Measurements from ENCODE around the gene FLNB. TPM values are rescaled to one million over a fixed set of nuclear protein-coding genes. Genes with fewer than 3 reads are reported as not detected.

The FLNB gene
- total RNA-seq, 1 donor from 2014 or later = 72.9 TPM

DNA sequence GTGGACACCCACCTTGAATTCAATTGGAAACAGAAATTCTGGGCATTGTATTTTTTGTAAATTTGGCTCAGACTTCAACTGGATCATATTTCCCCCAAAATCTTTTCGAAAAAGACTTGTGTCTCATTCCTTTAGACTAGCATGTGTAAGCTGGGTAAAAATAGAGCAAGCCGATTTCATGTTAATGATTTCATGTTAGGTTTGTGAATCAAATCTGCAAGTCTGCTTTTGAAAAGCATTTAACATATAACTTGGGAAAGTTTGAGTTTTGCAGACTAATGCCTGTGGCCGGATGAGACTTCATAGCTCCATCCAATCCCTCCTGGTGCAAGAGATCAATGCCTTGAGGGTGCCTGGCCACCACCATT, 64.5 kb downstream of the FLNB start:
- Mint-ChIP-seq H3K9me3 (ENCODE audit: unreplicated experiment) (no peaks in the 10 kb centered on the region), H3K36me3 (ENCODE audit: unreplicated experiment) (no peaks in the 10 kb centered on the region), H3K4me3 (ENCODE audit: unreplicated experiment) (no peak overlapping the region), H3K4me1 (ENCODE audit: unreplicated experiment) (peaks cover 42% of the 10 kb centered on the region), H3K27me3 (ENCODE audit: unreplicated experiment) (no peaks in the 10 kb centered on the region), H3K27ac (ENCODE audit: unreplicated experiment) (peak overlapping the region; percentile 62)
- DNase-seq (ENCODE audit: extremely low spot score, unreplicated experiment) = no peak
- TF ChIP-seq, protein P1, sequence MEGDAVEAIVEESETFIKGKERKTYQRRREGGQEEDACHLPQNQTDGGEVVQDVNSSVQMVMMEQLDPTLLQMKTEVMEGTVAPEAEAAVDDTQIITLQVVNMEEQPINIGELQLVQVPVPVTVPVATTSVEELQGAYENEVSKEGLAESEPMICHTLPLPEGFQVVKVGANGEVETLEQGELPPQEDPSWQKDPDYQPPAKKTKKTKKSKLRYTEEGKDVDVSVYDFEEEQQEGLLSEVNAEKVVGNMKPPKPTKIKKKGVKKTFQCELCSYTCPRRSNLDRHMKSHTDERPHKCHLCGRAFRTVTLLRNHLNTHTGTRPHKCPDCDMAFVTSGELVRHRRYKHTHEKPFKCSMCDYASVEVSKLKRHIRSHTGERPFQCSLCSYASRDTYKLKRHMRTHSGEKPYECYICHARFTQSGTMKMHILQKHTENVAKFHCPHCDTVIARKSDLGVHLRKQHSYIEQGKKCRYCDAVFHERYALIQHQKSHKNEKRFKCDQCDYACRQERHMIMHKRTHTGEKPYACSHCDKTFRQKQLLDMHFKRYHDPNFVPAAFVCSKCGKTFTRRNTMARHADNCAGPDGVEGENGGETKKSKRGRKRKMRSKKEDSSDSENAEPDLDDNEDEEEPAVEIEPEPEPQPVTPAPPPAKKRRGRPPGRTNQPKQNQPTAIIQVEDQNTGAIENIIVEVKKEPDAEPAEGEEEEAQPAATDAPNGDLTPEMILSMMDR (IDR thresholded peaks at IDR 0.05) = no peak

DNA sequence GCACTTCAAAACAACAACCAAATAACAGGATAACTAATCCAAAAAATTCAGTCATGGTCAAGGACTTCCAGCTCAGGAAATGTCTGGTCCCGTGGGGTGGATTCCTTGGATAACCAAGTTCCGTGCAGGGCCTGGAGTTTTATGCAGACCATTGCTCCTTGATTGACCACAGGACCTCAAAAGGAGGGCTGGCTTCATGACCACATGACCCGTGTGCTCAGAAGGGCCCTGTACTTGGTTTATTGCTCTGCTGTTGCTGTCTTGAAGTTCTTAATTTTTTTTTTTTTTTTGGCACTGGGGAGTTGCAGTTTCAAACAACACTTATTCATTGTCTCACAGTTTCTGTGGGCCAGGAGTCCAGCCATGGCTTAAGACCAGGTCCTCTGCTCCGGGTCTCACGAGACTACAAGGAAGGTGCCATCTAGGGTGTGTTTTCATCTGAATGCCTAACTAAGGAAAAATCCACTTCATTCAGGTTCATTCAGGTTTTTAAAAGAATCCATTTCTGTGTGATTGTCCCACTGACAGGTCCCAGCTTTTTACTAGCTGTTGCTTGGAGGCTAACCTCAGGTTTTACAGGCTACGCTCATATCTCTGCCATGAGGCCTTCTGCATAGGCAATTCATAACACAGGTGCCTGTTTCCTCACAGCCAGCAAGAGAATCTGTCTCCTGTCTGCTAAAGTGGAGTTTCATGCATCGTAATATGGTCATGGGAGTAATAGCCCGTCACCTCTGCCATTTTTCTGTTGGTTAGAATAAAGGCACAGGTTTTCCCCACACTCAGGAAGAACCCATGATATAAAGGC, 65.3 kb downstream of the FLNB start:
- Mint-ChIP-seq H3K27ac (ENCODE audit: unreplicated experiment) (no peak overlapping the region), H3K4me1 (ENCODE audit: unreplicated experiment) (peaks cover 34% of the 10 kb centered on the region), H3K9me3 (ENCODE audit: unreplicated experiment) (no peaks in the 10 kb centered on the region), H3K36me3 (ENCODE audit: unreplicated experiment) (peaks cover 7% of the 10 kb centered on the region), H3K27me3 (ENCODE audit: unreplicated experiment) (no peaks in the 10 kb centered on the region), H3K4me3 (ENCODE audit: unreplicated experiment) (no peak overlapping the region)
- TF ChIP-seq, protein P1 (IDR thresholded peaks at IDR 0.05) = no peak
- no peak for DNase-seq (ENCODE audit: extremely low spot score, unreplicated experiment)

DNA sequence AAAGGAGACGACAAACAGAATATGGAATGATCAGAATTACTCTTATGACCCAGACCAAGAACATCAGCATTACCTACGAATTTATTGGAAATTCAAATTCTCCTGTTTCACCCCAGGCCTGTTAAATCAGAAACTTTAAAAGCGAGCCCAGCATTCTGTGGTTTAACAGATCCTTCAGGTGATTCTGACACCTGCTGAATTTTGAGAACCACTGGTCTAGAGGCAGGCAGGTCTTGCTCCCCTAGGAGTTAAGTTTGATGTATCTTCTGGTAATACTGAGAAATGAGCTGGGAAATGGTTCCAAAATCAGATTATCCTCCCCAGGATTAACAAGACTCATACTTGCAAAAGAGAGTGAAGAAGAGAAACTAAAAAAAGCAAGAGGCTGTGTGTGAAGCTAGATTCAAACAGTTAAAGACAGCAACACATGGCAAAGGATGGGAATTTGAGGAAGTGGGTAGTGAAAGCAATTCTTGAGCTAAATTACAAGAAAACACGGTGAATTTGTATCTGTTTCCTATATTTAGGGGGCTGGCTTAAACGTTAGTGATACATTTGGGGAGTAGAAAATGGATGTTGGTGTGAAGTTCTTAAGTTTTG, 66.0 kb downstream of the FLNB start:
- H3K36me3 Mint-ChIP-seq (ENCODE audit: unreplicated experiment) = peaks cover 11% of the 10 kb centered on the region
- H3K4me3 Mint-ChIP-seq (ENCODE audit: unreplicated experiment) = no peak overlapping the region
- DNase-seq (ENCODE audit: extremely low spot score, unreplicated experiment) = no peak
- H3K27me3 Mint-ChIP-seq (ENCODE audit: unreplicated experiment) = no peaks in the 10 kb centered on the region
- peaks cover 31% of the 10 kb centered on the region for H3K4me1 Mint-ChIP-seq (ENCODE audit: unreplicated experiment)
- H3K27ac Mint-ChIP-seq (ENCODE audit: unreplicated experiment) = no peak overlapping the region
- H3K9me3 Mint-ChIP-seq (ENCODE audit: unreplicated experiment) = no peaks in the 10 kb centered on the region
- TF ChIP-seq, protein P1 (IDR thresholded peaks at IDR 0.05) = no peak

DNA sequence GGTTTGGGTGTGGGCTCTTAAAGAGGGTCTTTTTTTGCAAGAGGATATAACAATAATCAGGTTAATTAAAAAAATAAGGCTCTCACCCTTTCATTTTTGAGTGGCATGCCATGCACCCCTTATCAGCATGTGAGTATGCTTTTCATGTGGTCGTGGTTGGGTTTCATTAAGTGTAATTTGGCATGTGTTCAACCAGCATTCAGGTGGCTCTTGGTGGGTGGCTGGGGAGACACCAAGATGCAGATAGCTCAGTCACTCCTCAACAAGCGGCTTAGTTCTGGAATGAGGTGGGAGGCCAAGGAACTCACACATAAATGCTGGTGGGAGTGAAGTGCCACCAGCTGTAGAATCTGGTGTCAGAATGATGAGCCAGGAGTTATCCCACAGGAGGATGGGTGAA, 66.8 kb downstream of the FLNB start:
- H3K4me3 Mint-ChIP-seq (ENCODE audit: unreplicated experiment) = no peak overlapping the region
- no peak overlapping the region for H3K27ac Mint-ChIP-seq (ENCODE audit: unreplicated experiment)
- H3K4me1 Mint-ChIP-seq (ENCODE audit: unreplicated experiment) = peaks cover 31% of the 10 kb centered on the region
- H3K36me3 Mint-ChIP-seq (ENCODE audit: unreplicated experiment) = peaks cover 18% of the 10 kb centered on the region
- no peak for DNase-seq (ENCODE audit: extremely low spot score, unreplicated experiment)
- no peaks in the 10 kb centered on the region for H3K9me3 Mint-ChIP-seq (ENCODE audit: unreplicated experiment)
- TF ChIP-seq, protein P1 (IDR thresholded peaks at IDR 0.05) = no peak
- no peaks in the 10 kb centered on the region for H3K27me3 Mint-ChIP-seq (ENCODE audit: unreplicated experiment)

DNA sequence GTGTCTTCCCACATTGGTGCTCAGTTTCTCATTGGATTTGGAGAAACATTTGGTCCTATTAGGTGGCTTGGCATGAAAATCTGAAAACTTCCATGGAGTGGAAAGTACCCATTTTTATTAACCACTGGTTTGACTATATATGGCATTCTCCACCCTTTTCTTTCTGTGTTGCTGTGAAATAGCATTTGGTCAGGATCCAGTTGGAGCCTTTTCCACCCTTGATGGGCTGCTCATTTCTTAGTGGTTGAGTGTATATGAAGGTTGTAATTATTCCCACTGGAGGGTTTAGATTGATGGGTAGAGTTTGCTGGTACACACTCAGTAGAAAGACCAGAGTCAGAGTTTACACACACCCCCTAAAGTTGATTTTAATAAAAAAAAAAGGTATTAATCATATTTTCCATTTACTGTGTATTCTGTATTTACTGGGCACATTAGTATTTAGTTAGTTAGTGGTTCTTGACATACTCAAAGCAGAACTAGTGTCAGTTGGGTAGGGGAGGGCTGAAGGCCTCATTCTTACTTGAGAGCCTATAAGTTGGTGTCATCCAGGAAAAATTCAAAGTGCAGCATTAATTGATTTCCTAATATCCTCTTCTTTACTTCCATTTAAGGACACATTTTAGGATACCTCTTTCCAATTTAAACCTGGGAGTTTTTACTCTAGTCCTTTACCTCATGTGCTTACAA, 69.5 kb downstream of the FLNB start:
- no peaks in the 10 kb centered on the region for H3K9me3 Mint-ChIP-seq (ENCODE audit: unreplicated experiment)
- TF ChIP-seq, protein P1 (IDR thresholded peaks at IDR 0.05) = no peak
- H3K36me3 Mint-ChIP-seq (ENCODE audit: unreplicated experiment) = peaks cover 22% of the 10 kb centered on the region
- DNase-seq (ENCODE audit: extremely low spot score, unreplicated experiment) = no peak
- H3K27me3 Mint-ChIP-seq (ENCODE audit: unreplicated experiment) = no peaks in the 10 kb centered on the region
- peaks cover 18% of the 10 kb centered on the region for H3K4me1 Mint-ChIP-seq (ENCODE audit: unreplicated experiment)
- H3K27ac Mint-ChIP-seq (ENCODE audit: unreplicated experiment) = no peak overlapping the region
- H3K4me3 Mint-ChIP-seq (ENCODE audit: unreplicated experiment) = no peak overlapping the region
